Gastrocnemius medialis (tissue), 4 donors: ENCODE measurements around the gene XRCC3. TPM values are rescaled to one million over a fixed set of nuclear protein-coding genes. Genes with fewer than 3 reads are reported as not detected.

Experiments used
- ATAC-seq, 2 donors: fragments of 150-250 bp; one replicate each; pipeline ENCODE4 v1.9.1; 2016
- DNase-seq, 2 donors: peaks; one replicate each; pipeline ENCODE4 v3.0.0-alpha.2; 2019
- H3K27ac ChIP-seq, 4 donors: fragments of 200-600 bp; sonication (generic); 1 replicate in 1 of 4; 2 replicates in 3 of 4; pipeline ENCODE4 v1.5.1; 2016 to 2018; ENCODE audit warnings: mild to moderate bottlenecking in 2 of 4, moderate library complexity in 1 of 4
- H3K27me3 ChIP-seq, 3 donors: fragments of 200-600 bp; sonication (generic) in 2 of 3; 1 replicate in 1 of 3; 2 replicates in 2 of 3; pipeline versions ENCODE4 v1.5.1 to v1.6.0; 2016 to 2019; ENCODE audit warnings: mild to moderate bottlenecking in 1 of 3, moderate library complexity in 1 of 3
- H3K36me3 ChIP-seq, 2 donors: fragments of 200-600 bp; sonication (generic) in 1 of 2; one replicate each; pipeline ENCODE4 v1.5.1; 2017 to 2018
- H3K4me1 ChIP-seq, 2 donors: fragments of 200-600 bp; sonication (generic) in 1 of 2; one replicate each; pipeline ENCODE4 v1.5.1; 2016 to 2017; ENCODE audit warnings: mild to moderate bottlenecking in 2 of 2
- H3K4me3 ChIP-seq, 4 donors: fragments of 200-600 bp; sonication (generic) in 3 of 4; 1 replicate in 1 of 4; 2 replicates in 3 of 4; pipeline ENCODE4 v1.5.1; 2016 to 2019; ENCODE audit warnings: mild to moderate bottlenecking in 2 of 4
- H3K9me3 ChIP-seq, 3 donors: fragments of 200-600 bp; sonication (generic) in 2 of 3; 1 replicate in 1 of 3; 2 replicates in 2 of 3; pipeline ENCODE4 v1.5.1; 2016 to 2019
- POLR2A ChIP-seq, 2 donors: fragments of 450-650 bp; IDR thresholded peaks; one replicate each; pipeline ENCODE4 v1.6.1; 2017; ENCODE audit warnings: antibody characterized with exemption in 2 of 2, mild to moderate bottlenecking in 2 of 2, moderate library complexity in 2 of 2
- in situ Hi-C, 4 donors: fragments of 200-750 bp; cut with MboI; loops; one replicate each; pipeline versions ENCODE4 v1.15.0 to v1.8.0; 2017; ENCODE audit warnings: low sequenced_read_pairs in 4 of 4
- intact Hi-C: fragments of 100-400 bp; cut with DNase I; formaldehyde crosslinking; loops from one replicate; pipeline ENCODE4 v1.15.1; 2023; ENCODE audit warnings: low total_unique reads
- total RNA-seq, 4 donors: library from RNA; depleted of rRNA; stranded (reverse); fragments of >200 nt; gene quantifications; one replicate each; pipeline versions ENCODE4 v1.1.0 to v1.2.3, GENCODE V29; 2016
- TF ChIP-seq, protein P1 (sequence below), 5 experiments: fragments of 450-650 bp in 3 of 5; fragments of 200-600 bp in 2 of 5; sonication (generic) in 2 of 5; IDR thresholded peaks in 4 of 5; conservative IDR thresholded peaks in 1 of 5; 1 replicate in 4 of 5; 2 replicates in 1 of 5; pipeline ENCODE4 v1.5.1; 2016 to 2019; ENCODE audit warnings: antibody characterized with exemption in 5 of 5, mild to moderate bottlenecking in 3 of 5, moderate library complexity in 3 of 5

XRCC3 gene
- total RNA-seq, 4 donors from 2014 or later, result 1.3 to 26.5 (median 3.0) TPM

DNA sequence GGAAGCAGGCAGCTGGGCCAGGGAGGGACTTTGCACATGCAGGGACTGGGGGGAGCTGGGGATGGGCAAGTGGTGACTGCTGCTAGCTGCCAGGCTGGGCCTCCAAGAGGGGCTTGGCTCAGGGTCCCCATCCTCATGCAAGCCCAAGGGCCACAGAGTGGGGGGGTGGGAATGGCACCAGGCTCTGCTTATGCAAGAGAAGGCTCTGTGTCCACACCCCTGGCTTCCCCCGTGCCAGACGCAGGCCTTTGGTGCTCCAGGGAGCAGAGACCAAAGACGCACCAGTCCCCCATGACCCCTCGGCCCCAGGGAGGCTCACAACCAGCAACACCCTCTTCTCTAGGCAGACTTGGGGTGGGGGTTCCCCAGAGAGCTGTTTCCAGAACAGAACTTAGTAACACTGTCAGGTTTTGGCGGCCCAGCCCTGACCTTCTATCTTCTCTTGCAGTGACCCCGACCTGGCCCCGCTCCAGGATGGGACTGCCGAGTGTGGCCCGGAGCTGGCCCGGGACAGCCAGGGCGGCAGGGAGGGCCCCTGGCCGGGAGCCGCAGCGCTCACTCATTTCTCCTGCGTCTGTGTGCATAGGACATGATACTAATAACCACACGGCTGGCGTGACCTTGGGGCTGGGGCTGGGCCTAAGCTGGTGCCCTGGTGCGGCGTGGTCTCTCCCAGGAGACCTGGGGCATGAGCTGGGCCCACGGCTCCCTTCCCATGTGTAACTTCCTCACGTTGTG is 14.3 kb downstream of the XRCC3 start:
- in situ Hi-C loops, result no loop called here
- peak; percentile 9 to 51 for ATAC-seq
- DNase-seq, result peak in 1 of 2 donors; percentile 63
- peaks cover 55 to 57% of the 10 kb centered on the region in 2 donors for H3K4me1 ChIP-seq
- H3K27ac ChIP-seq, result peak overlapping the region; percentile 71 to 84 (median 74)
- H3K36me3 ChIP-seq, result peaks cover 0 to 20% of the 10 kb centered on the region in 2 donors
- H3K27me3 ChIP-seq, result no peaks in the 10 kb centered on the region
- TF ChIP-seq POLR2A (IDR thresholded peaks at IDR 0.05), result no peak
- TF ChIP-seq, protein P1, sequence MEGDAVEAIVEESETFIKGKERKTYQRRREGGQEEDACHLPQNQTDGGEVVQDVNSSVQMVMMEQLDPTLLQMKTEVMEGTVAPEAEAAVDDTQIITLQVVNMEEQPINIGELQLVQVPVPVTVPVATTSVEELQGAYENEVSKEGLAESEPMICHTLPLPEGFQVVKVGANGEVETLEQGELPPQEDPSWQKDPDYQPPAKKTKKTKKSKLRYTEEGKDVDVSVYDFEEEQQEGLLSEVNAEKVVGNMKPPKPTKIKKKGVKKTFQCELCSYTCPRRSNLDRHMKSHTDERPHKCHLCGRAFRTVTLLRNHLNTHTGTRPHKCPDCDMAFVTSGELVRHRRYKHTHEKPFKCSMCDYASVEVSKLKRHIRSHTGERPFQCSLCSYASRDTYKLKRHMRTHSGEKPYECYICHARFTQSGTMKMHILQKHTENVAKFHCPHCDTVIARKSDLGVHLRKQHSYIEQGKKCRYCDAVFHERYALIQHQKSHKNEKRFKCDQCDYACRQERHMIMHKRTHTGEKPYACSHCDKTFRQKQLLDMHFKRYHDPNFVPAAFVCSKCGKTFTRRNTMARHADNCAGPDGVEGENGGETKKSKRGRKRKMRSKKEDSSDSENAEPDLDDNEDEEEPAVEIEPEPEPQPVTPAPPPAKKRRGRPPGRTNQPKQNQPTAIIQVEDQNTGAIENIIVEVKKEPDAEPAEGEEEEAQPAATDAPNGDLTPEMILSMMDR (IDR thresholded peaks at IDR 0.05 in 4 of 5, conservative IDR thresholded peaks at IDR 0.05 in 1 of 5), result no peak
- intact Hi-C loops, result no loop called here
- H3K4me3 ChIP-seq, result no peak overlapping the region
- H3K9me3 ChIP-seq, result no peaks in the 10 kb centered on the region

DNA sequence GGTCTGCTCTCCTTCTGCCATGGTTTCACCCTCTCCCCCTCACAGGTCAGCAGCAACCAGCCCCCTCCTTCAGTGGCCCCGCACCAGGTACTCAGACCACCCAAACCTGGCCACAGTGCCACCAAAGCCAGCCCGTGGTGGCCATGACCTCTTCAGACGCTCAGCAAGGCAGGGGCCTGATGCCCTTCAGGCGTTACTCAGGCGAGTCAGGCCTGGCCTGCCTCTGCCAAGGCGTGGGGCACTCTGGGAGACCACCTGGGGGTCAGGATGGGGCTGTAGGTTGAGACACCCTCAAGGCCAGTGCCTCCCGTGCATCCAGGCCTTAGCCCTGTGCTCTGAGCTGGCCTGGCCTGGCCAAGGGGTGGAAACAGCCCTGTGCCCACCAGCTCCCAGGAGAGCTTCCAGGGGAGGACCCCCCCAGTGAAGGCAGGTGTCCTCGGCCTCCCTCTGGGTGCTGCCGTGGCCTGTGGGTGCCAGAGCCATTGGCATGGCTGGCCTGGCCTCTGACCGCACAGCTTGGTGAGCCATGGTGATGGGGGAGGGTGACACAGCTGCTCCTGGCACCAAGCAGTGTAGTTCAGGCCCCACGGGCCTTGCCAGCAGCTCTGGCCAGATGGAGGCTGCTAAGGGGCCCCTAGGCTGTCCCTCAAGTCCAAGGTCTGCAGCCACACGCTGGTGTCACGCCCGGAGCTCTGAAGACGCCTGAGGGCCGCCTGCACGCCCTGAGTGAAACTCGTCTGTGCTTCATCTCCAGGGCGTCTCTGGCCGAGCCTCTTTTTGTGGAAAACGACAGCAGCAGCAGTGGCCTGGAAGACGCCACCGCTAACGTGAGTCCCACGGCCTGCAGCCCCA is 15.1 kb downstream of the XRCC3 start:
- Histone ChIP-seq H3K36me3 (peaks cover 0 to 18% of the 10 kb centered on the region in 2 donors), H3K9me3 (no peaks in the 10 kb centered on the region), H3K27ac (peak overlapping the region; percentile 71 to 84 (median 74)), H3K4me1 (peaks cover 62 to 65% of the 10 kb centered on the region in 2 donors), H3K27me3 (no peaks in the 10 kb centered on the region), H3K4me3 (no peak overlapping the region)
- no peak for TF ChIP-seq POLR2A (IDR thresholded peaks at IDR 0.05)
- TF ChIP-seq, protein P1 (IDR thresholded peaks at IDR 0.05 in 4 of 5, conservative IDR thresholded peaks at IDR 0.05 in 1 of 5), result no peak
- DNase-seq (peak; percentile 52 to 80), ATAC-seq (peak; percentile 65 to 78)
- intact Hi-C loops (no loop called here), in situ Hi-C loops (no loop called here)

DNA sequence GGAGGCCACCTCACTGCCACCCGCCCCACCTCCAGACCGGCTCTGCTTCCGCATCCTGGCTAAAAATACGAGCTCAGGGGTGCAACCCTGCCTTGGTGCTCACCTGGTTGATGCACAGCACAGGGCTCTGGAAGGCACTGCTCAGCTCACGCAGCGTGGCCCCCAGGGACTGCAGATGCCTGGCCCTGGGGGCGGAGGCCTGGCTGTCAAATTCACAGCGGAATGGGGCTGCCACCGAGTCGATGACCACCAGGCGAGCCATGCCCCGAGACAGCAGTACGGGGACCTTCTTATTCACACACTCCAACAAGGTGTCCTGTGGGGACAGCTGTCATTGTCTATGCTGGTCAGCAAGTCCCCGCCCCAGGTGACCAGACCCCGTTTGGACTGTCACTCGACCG is 16.0 kb downstream of the XRCC3 start:
- DNase-seq (no peak), ATAC-seq (no peak)
- in situ Hi-C loops (no loop called here), intact Hi-C loops (no loop called here)
- peaks cover 0 to 18% of the 10 kb centered on the region in 2 donors for H3K36me3 ChIP-seq
- peak overlapping the region; percentile 71 to 84 (median 74) for H3K27ac ChIP-seq
- H3K4me1 ChIP-seq, result peaks cover 65 to 66% of the 10 kb centered on the region in 2 donors
- H3K9me3 ChIP-seq, result no peaks in the 10 kb centered on the region
- no peaks in the 10 kb centered on the region for H3K27me3 ChIP-seq
- H3K4me3 ChIP-seq, result no peak overlapping the region
- TF ChIP-seq POLR2A (IDR thresholded peaks at IDR 0.05), result no peak
- TF ChIP-seq, protein P1 (IDR thresholded peaks at IDR 0.05 in 4 of 5, conservative IDR thresholded peaks at IDR 0.05 in 1 of 5), result no peak

DNA sequence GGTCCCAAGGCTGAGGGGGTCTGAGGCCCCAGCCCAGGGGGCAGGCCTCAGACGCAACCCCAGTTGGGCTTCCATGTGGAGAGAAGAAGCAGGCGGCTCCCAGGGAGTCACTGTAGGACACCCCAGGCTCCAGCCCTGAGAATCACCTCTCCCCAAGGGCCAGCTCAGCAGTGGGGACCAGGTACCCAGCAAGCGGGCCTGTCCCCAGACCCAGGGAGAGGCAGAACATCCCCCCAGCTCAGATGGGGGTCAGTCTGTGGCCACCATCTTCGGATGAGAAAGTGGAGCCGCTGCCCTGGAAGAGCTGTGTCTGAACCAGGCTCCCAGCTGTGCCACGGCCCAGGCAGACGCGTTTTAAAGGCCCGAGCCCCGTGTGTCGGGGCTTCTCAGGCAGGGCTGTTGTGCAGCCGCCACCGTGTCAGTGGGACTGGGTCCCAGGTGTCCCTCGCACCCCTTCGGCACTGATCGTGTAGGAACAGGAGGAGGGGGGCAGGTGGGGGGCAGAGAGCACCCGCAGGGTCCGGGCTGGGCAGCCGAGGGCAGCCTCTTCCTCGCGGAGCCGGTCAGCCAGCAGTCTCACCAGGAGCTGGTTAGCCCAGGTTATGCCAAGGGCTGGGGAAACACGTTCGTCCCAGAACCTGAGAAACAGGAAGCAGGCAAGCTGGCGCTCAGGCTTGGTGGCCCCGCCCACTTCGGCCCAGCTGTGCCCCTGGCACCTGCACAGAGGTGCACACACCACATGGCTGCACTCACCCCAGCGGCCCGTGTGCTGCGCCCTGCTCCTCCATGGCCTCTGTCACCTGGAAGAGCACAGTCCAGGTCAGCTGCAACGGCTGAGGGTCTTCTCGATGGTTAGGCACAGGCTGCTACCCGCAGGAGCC is 16.6 kb downstream of the XRCC3 start:
- Histone ChIP-seq H3K4me3 (no peak overlapping the region), H3K36me3 (peaks cover 0 to 22% of the 10 kb centered on the region in 2 donors), H3K4me1 (peaks cover 66 to 67% of the 10 kb centered on the region in 2 donors), H3K9me3 (no peaks in the 10 kb centered on the region), H3K27ac (peak overlapping the region in 3 of 4 donors; percentile 11 to 84 (median 26)), H3K27me3 (no peaks in the 10 kb centered on the region)
- TF ChIP-seq POLR2A (IDR thresholded peaks at IDR 0.05), result no peak
- TF ChIP-seq, protein P1 (IDR thresholded peaks at IDR 0.05 in 4 of 5, conservative IDR thresholded peaks at IDR 0.05 in 1 of 5), result no peak
- intact Hi-C loops (no loop called here), in situ Hi-C loops (no loop called here)
- no peak for ATAC-seq
- no peak for DNase-seq
